ENCODE results near the gene WSCD2.

Gene WSCD2

DNA sequence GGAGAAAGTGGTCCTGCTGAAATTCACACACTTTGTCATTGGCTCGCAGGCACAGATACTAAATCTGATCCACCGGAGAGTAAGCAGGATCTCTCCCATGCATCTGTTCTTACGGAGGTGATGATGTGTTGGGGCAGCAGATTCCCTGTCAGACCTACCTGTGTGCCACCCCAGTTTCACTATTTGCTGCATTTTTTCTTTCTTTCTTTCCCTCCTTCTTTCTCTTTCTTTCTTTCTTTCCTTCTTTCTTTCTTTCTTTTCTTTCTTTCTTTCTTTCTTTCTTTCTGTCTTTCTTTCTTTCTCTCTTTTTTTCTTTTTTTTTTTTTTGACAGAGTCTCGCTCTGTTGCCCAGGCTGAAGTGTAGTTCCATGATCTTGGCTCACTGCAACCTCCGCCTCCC is 37.4 kb downstream of the WSCD2 start:
- no peaks in the 10 kb centered on the region for H3F3A ChIP-seq (ENCODE audit: low read depth)
- no peaks in the 10 kb centered on the region for H3K9me3 ChIP-seq (ENCODE audit: insufficient read depth, low read depth, low read length)
- H3K36me3 ChIP-seq (ENCODE audit: insufficient read depth, low read length): no peaks in the 10 kb centered on the region
- no peaks in the 10 kb centered on the region for H4K20me1 ChIP-seq (ENCODE audit: insufficient read depth, low read length, poor library complexity, severe bottlenecking)
- TF ChIP-seq CTCF (conservative IDR thresholded peaks at IDR 0.05; ENCODE audit: low read length): no peak
- TF ChIP-seq EZH2phosphoT487 (IDR thresholded peaks at IDR 0.05; ENCODE audit: borderline replicate concordance): no peak
- no peaks in the 10 kb centered on the region for H3K4me1 ChIP-seq (ENCODE audit: insufficient read depth, low read length, poor library complexity, severe bottlenecking)
- no peak overlapping the region for H2AFZ ChIP-seq (ENCODE audit: low read length)
- H3K27me3 ChIP-seq (ENCODE audit: insufficient read depth, low read length, poor library complexity, severe bottlenecking): no peaks in the 10 kb centered on the region
- no peak overlapping the region for H3K4me2 ChIP-seq (ENCODE audit: low read depth, low read length, poor library complexity, severe bottlenecking)
- no peaks in the 10 kb centered on the region for H3K9me2 ChIP-seq (replicated peaks; ENCODE audit: low read depth, low read length)
- no peak overlapping the region for H3K4me3 ChIP-seq (ENCODE audit: low read length, poor library complexity, severe bottlenecking)
- no peak overlapping the region for H3K9ac ChIP-seq (ENCODE audit: low read depth, low read length, poor library complexity, severe bottlenecking)
- no peaks in the 10 kb centered on the region for H3K79me2 ChIP-seq (ENCODE audit: insufficient read depth, low read length)

GRCh38 chr12:108167974-108168373 is 38.9 kb downstream of the WSCD2 start:
- Histone ChIP-seq H3K9ac (ENCODE audit: low read depth, low read length, poor library complexity, severe bottlenecking) (no peak overlapping the region), H3K9me2 (replicated peaks; ENCODE audit: low read depth, low read length) (no peaks in the 10 kb centered on the region), H3K36me3 (ENCODE audit: insufficient read depth, low read length) (no peaks in the 10 kb centered on the region), H3K4me3 (ENCODE audit: low read length, poor library complexity, severe bottlenecking) (no peak overlapping the region), H3K9me3 (ENCODE audit: insufficient read depth, low read depth, low read length) (no peaks in the 10 kb centered on the region), H3K79me2 (ENCODE audit: insufficient read depth, low read length) (no peaks in the 10 kb centered on the region), H4K20me1 (ENCODE audit: insufficient read depth, low read length, poor library complexity, severe bottlenecking) (no peaks in the 10 kb centered on the region), H2AFZ (ENCODE audit: low read length) (no peak overlapping the region), H3K4me2 (ENCODE audit: low read depth, low read length, poor library complexity, severe bottlenecking) (no peak overlapping the region), H3K27me3 (ENCODE audit: insufficient read depth, low read length, poor library complexity, severe bottlenecking) (no peaks in the 10 kb centered on the region), H3K4me1 (ENCODE audit: insufficient read depth, low read length, poor library complexity, severe bottlenecking) (no peaks in the 10 kb centered on the region), H3F3A (ENCODE audit: low read depth) (no peaks in the 10 kb centered on the region)
- TF ChIP-seq CTCF (conservative IDR thresholded peaks at IDR 0.05; ENCODE audit: low read length) (no peak), EZH2phosphoT487 (IDR thresholded peaks at IDR 0.05; ENCODE audit: borderline replicate concordance) (no peak)

DNA sequence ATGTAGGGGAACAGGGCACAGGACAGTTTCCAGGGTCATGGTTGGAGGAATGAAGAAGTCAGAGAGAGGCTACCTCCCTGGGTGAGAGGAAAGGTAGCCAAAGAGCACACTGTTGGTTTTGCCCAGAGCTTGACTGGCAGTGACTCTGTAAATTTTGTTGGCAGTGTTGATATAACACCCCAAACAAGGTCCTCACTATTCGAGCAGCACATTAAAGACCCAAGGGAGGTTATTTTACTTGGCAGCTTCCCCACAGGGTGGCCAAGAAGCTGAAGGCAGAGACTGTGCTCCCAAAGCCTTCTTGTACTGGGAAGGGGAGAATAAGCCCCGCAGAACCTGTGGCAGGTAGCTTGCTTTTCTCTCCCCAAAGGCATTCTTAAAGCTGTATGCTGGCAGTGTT is 40.6 kb downstream of the WSCD2 start:
- Histone ChIP-seq H4K20me1 (ENCODE audit: insufficient read depth, low read length, poor library complexity, severe bottlenecking) (no peaks in the 10 kb centered on the region), H3F3A (ENCODE audit: low read depth) (no peaks in the 10 kb centered on the region), H2AFZ (ENCODE audit: low read length) (no peak overlapping the region), H3K36me3 (ENCODE audit: insufficient read depth, low read length) (no peaks in the 10 kb centered on the region), H3K9ac (ENCODE audit: low read depth, low read length, poor library complexity, severe bottlenecking) (no peak overlapping the region), H3K4me3 (ENCODE audit: low read length, poor library complexity, severe bottlenecking) (no peak overlapping the region), H3K9me3 (ENCODE audit: insufficient read depth, low read depth, low read length) (no peaks in the 10 kb centered on the region), H3K79me2 (ENCODE audit: insufficient read depth, low read length) (no peaks in the 10 kb centered on the region), H3K27me3 (ENCODE audit: insufficient read depth, low read length, poor library complexity, severe bottlenecking) (no peaks in the 10 kb centered on the region), H3K9me2 (replicated peaks; ENCODE audit: low read depth, low read length) (no peaks in the 10 kb centered on the region), H3K4me2 (ENCODE audit: low read depth, low read length, poor library complexity, severe bottlenecking) (no peak overlapping the region), H3K4me1 (ENCODE audit: insufficient read depth, low read length, poor library complexity, severe bottlenecking) (no peaks in the 10 kb centered on the region)
- no peak for TF ChIP-seq CTCF (conservative IDR thresholded peaks at IDR 0.05; ENCODE audit: low read length)
- no peak for TF ChIP-seq EZH2phosphoT487 (IDR thresholded peaks at IDR 0.05; ENCODE audit: borderline replicate concordance)

All from Loucy (cell line).